ENCODE data around the gene MAPK6.
A peak's percentile ranks its signal among the peaks of the same experiment; 100 is the strongest.

The MAPK6 gene

DNA sequence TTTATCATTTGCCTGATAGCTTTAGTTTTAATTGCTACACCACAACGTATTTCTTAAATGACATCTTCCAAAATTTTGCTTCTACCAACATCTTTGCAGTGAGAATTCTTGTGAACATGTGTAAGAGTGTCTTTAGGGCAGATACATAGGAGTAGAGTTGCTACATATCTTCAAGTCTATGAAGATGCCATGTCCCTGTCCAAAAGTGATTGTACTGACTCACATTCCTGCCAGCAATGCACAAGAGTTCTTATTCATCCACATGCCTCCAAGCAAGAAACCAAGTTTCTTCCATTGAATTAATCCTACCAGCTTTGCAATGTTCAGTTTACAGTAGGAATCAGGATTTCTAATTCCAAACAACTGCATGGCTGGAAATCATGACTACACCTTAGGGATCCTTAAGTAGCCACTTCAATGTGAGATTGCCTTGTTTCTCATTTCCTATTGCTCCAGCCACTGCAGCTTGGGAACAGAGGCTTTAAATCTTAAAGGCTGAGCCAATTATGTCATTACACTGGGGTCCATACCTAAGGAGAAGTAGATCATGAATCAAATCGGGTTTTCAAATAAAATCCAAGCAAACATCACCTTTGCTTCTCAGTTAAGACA lies 49.1 kb downstream of the MAPK6 start:
- Histone ChIP-seq H3K4me3 (ENCODE audit: low read depth, low read length) (no peak overlapping the region), H3K36me3 (replicated peaks) (peaks cover 14% of the 10 kb centered on the region), H3K27me3 (replicated peaks) (no peaks in the 10 kb centered on the region), H3K27ac (no peak overlapping the region)
- in situ Hi-C loops (cut with HindIII; ENCODE audit: low pct_ligation_motif_present, low sequenced_read_pairs), result no loop called here
- no peak for TF ChIP-seq CTCF (IDR thresholded peaks at IDR 0.05; ENCODE audit: low read depth, low read length, missing control alignments)
- DNase-seq, result no peak

- in situ Hi-C loops (cut with HindIII; ENCODE audit: low pct_ligation_motif_present, low sequenced_read_pairs), result no loop called here
- H3K27ac ChIP-seq, result no peak overlapping the region
- no peak for TF ChIP-seq CTCF (IDR thresholded peaks at IDR 0.05; ENCODE audit: low read depth, low read length, missing control alignments)
- H3K36me3 ChIP-seq (replicated peaks), result peaks cover 3% of the 10 kb centered on the region
- no peaks in the 10 kb centered on the region for H3K27me3 ChIP-seq (replicated peaks)
- H3K4me3 ChIP-seq (ENCODE audit: low read depth, low read length), result no peak overlapping the region
- DNase-seq, result no peak
Measured at GRCh38 chr15:52069559-52069958, 50.5 kb downstream of the MAPK6 start.

DNA sequence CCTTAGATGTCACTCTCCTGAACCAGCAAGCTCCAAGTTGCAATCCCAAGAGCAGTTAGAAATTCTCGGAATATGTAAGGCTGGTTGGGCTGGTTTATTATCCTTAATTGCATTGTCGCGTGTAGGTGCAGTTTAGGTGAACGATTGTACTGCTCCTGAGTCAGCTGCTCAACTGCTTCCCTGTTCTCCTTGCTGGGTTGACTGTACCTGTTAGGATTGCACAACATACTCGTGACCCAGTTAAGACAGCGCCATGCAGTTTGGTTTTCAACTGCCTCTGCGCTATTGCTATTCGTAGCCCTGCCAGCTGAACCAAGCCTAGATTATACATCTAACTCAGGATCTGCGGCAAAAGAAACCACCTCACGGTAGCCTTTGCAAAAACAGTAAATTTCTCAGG lies 52.6 kb downstream of the MAPK6 start:
- in situ Hi-C loops (cut with HindIII; ENCODE audit: low pct_ligation_motif_present, low sequenced_read_pairs), result no loop called here
- H3K27ac ChIP-seq, result no peak overlapping the region
- no peak for TF ChIP-seq CTCF (IDR thresholded peaks at IDR 0.05; ENCODE audit: low read depth, low read length, missing control alignments)
- no peaks in the 10 kb centered on the region for H3K27me3 ChIP-seq (replicated peaks)
- no peaks in the 10 kb centered on the region for H3K36me3 ChIP-seq (replicated peaks)
- no peak overlapping the region for H3K4me3 ChIP-seq (ENCODE audit: low read depth, low read length)
- no peak for DNase-seq

GRCh38 chr15:52076889-52077781 lies 58.1 kb downstream of the MAPK6 start:
- Histone ChIP-seq H3K4me3 (ENCODE audit: low read depth, low read length) (no peak overlapping the region), H3K27ac (peak overlapping the region; percentile 85), H3K27me3 (replicated peaks) (no peaks in the 10 kb centered on the region), H3K36me3 (replicated peaks) (no peaks in the 10 kb centered on the region)
- in situ Hi-C loops (cut with HindIII; ENCODE audit: low pct_ligation_motif_present, low sequenced_read_pairs), result no loop called here
- peak; percentile 92 for DNase-seq
- peak; percentile 20 for TF ChIP-seq CTCF (IDR thresholded peaks at IDR 0.05; ENCODE audit: low read depth, low read length, missing control alignments)

DNA sequence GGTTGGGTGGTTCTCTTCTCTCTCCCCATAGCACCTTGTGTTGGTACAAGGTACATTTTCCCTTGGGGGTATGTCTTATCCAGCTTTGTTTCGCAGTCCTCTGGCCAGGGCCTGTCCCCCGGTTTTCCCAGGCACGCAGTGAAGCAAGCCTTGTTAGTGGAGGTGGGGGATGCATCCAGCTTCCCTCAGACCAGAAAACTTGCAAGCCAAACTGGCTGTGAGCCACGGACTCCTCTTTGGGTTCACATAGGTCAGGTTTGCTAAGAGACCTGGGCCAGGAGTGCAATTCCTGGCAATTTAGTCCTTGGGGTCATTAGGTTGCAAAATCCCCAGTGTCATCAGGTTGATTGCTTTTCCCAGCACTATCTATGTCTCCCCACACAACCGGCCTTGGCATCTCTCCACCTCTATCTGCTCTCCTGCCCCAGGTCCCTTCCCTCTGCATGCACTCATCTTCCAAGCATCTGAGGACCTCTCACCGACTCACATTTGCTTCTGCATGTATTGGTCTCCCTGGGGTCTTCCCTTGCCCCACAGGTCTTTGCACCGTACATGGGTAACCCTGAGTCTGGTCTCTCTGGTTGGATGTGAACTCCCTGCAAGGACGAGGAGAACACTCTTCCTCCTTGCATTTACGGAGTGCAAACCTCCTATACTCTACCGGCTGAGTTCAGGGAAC lies 59.3 kb downstream of the MAPK6 start:
- no peak for TF ChIP-seq CTCF (IDR thresholded peaks at IDR 0.05; ENCODE audit: low read depth, low read length, missing control alignments)
- Histone ChIP-seq H3K27ac (no peak overlapping the region), H3K27me3 (replicated peaks) (no peaks in the 10 kb centered on the region), H3K4me3 (ENCODE audit: low read depth, low read length) (no peak overlapping the region), H3K36me3 (replicated peaks) (no peaks in the 10 kb centered on the region)
- in situ Hi-C loops (cut with HindIII; ENCODE audit: low pct_ligation_motif_present, low sequenced_read_pairs), result no loop called here
- DNase-seq, result no peak
